Liver (tissue), 9 donors: ENCODE measurements around the gene KCNJ1. TPM values are rescaled to one million over a fixed set of nuclear protein-coding genes. Genes with fewer than 3 reads are reported as not detected.

Experiments used
- DNase-seq: peaks from one replicate; pipeline ENCODE4 v3.0.0-alpha.2; 2017; ENCODE audit warnings: low spot score
- H3K27ac ChIP-seq, 2 donors: one replicate each; pipeline ENCODE4 v1.7.0; 2013; ENCODE audit warnings: inconsistent platforms in 2 of 2, low read length in 2 of 2, control low read depth in 1 of 2, low read depth in 1 of 2, mild to moderate bottlenecking in 1 of 2
- H3K27me3 ChIP-seq, 4 donors: one replicate each; pipeline versions ENCODE4 v1.6.1 to v1.7.0; 2013; ENCODE audit warnings: low read length in 3 of 4, inconsistent platforms in 1 of 4, mild to moderate bottlenecking in 1 of 4, moderate library complexity in 1 of 4; ENCODE audit not compliant: control insufficient read depth in 4 of 4, insufficient read depth in 4 of 4
- H3K36me3 ChIP-seq, 4 donors: one replicate each; pipeline versions ENCODE4 v1.6.1 to v1.7.0; 2013; ENCODE audit warnings: low read length in 3 of 4, mild to moderate bottlenecking in 3 of 4, low read depth in 1 of 4, moderate library complexity in 1 of 4; ENCODE audit not compliant: control insufficient read depth in 4 of 4, insufficient read depth in 3 of 4
- H3K4me1 ChIP-seq, 4 donors: one replicate each; pipeline versions ENCODE4 v1.6.1 to v1.7.0; 2013; ENCODE audit warnings: low read length in 3 of 4, mild to moderate bottlenecking in 3 of 4, moderate library complexity in 1 of 4; ENCODE audit not compliant: control insufficient read depth in 4 of 4, insufficient read depth in 4 of 4
- H3K4me3 ChIP-seq, 3 donors: one replicate each; pipeline versions ENCODE4 v1.6.1 to v1.7.0; 2013; ENCODE audit warnings: low read length in 3 of 3, control low read depth in 1 of 3, low read depth in 1 of 3, mild to moderate bottlenecking in 1 of 3
- H3K9ac ChIP-seq, 2 donors: one replicate each; pipeline ENCODE4 v1.7.0; 2013; ENCODE audit warnings: low read length in 2 of 2, mild to moderate bottlenecking in 2 of 2, moderate library complexity in 2 of 2, control low read depth in 1 of 2, low read depth in 1 of 2
- H3K9me3 ChIP-seq, 4 donors: one replicate each; pipeline versions ENCODE4 v1.6.1 to v1.7.0; 2013; ENCODE audit warnings: low read length in 3 of 4; ENCODE audit not compliant: control insufficient read depth in 4 of 4
- ATF3 ChIP-seq: IDR thresholded peaks from 2 replicates; pipeline ENCODE4 v1.6.1; 2016; ENCODE audit warnings: antibody characterized with exemption
- CTCF ChIP-seq: fragments of 150-350 bp; IDR thresholded peaks from 2 replicates; pipeline ENCODE4 v1.5.1; 2017; ENCODE audit warnings: improper control_type of control experiment, low read depth, low read length; ENCODE audit not compliant: missing input control
- EGR1 ChIP-seq, 2 donors: IDR thresholded peaks; 2 replicates each; pipeline ENCODE4 v1.6.1; 2016 to 2018; ENCODE audit warnings: antibody characterized with exemption in 2 of 2, low read depth in 2 of 2
- FOXA1 ChIP-seq: IDR thresholded peaks from 2 replicates; pipeline ENCODE4 v1.6.1; 2016; ENCODE audit warnings: antibody characterized with exemption
- FOXA2 ChIP-seq: IDR thresholded peaks from 2 replicates; pipeline ENCODE4 v1.6.1; 2016; ENCODE audit warnings: antibody characterized with exemption
- HNF4G ChIP-seq: IDR thresholded peaks from 2 replicates; pipeline ENCODE4 v1.6.1; 2016; ENCODE audit warnings: antibody characterized with exemption
- NR2F2 ChIP-seq: IDR thresholded peaks from 2 replicates; pipeline ENCODE4 v1.6.1; 2016; ENCODE audit warnings: antibody characterized with exemption
- RAD21 ChIP-seq, 2 donors: IDR thresholded peaks; 2 replicates each; pipeline ENCODE4 v1.6.1; 2016; ENCODE audit warnings: antibody characterized with exemption in 2 of 2, mild to moderate bottlenecking in 2 of 2
- REST ChIP-seq: IDR thresholded peaks from 2 replicates; pipeline ENCODE4 v1.6.1; 2016; ENCODE audit warnings: antibody characterized with exemption, mild to moderate bottlenecking
- SP1 ChIP-seq: IDR thresholded peaks from 2 replicates; pipeline ENCODE4 v1.6.1; 2018; ENCODE audit warnings: antibody characterized with exemption, mild to moderate bottlenecking
- TAF1 ChIP-seq: conservative IDR thresholded peaks from 2 replicates; pipeline ENCODE4 v1.6.1; 2016; ENCODE audit warnings: antibody characterized with exemption, mild to moderate bottlenecking
- YY1 ChIP-seq: IDR thresholded peaks from 2 replicates; pipeline ENCODE4 v1.6.1; 2016; ENCODE audit warnings: antibody characterized with exemption, mild to moderate bottlenecking
- ZBTB33 ChIP-seq: IDR thresholded peaks from 2 replicates; pipeline ENCODE4 v1.6.1; 2016; ENCODE audit warnings: antibody characterized with exemption
- WGBS: extraction: QIAGEN DNeasy Blood & Tissue Kit; methylation state at CpG from one replicate; pipeline ENCODE4 v1.1.7; 2013; 5-methylcytosine and 5-hydroxymethylcytosine counted together
- polyA plus RNA-seq, 2 donors: library from polyadenylated mRNA; stranded (reverse) in 1 of 2; unstranded in 1 of 2; fragments of 200-250 nt in 1 of 2; fragments of >200 nt in 1 of 2; fragmentation: Nextera tagmentation in 1 of 2; extraction: Ambion mirVana in 1 of 2; gene quantifications; one replicate each; pipeline versions ENCODE4 v1.2.1 to v1.2.3, GENCODE V29; 2013 to 2015
- total RNA-seq, 2 donors: library from RNA; depleted of rRNA; stranded (reverse); fragments of >200 nt; gene quantifications; one replicate each; pipeline ENCODE4 v1.2.3, GENCODE V29; 2014
- donor health status: healthy.
- donor health status: healthy.
- donor health status: healthy.
- donor health status: healthy.
- donor health status: healthy.

Gene KCNJ1
- total and polyA plus RNA-seq, 4 donors, result 0.14 to 0.23 TPM; not detected in 2

- TF ChIP-seq REST (no peak), RAD21 (IDR thresholded peaks at IDR 0.05) (no peak), ZBTB33 (no peak), YY1 (no peak), FOXA1 (no peak), EGR1 (IDR thresholded peaks at IDR 0.05; ENCODE audit: low read depth in 2 of 2) (no peak)
- Histone ChIP-seq H3K9ac (no peak overlapping the region), H3K4me1 (peaks cover 2 to 27% (median 21%) of the 10 kb centered on the region in 4 donors), H3K4me3 (peak overlapping the region in 1 of 3 donors; percentile 54), H3K9me3 (no peaks in the 10 kb centered on the region), H3K27me3 (peaks cover 0 to 8% (median 3%) of the 10 kb centered on the region in 4 donors), H3K27ac (no peak overlapping the region), H3K36me3 (no peaks in the 10 kb centered on the region)
- no peak for DNase-seq
- 15% methylated on average over 25 of the region's 25 CpGs for WGBS
These were observed 37.7 kb upstream of the KCNJ1 start for GRCh38 chr11:128904656-128905344.

GRCh38 chr11:128904303-128904655, 37.2 kb upstream of the KCNJ1 start:
- TF ChIP-seq SP1, result no peak
- TF ChIP-seq ZBTB33, result no peak
- TF ChIP-seq HNF4G, result no peak
- no peak for TF ChIP-seq CTCF
- no peak for TF ChIP-seq EGR1 (IDR thresholded peaks at IDR 0.05; ENCODE audit: low read depth in 2 of 2)
- TF ChIP-seq NR2F2, result no peak
- no peak for TF ChIP-seq TAF1
- no peak for TF ChIP-seq ATF3
- no peak for TF ChIP-seq REST
- no peak for TF ChIP-seq FOXA2
- WGBS, result 69% methylated on average over 14 of the region's 14 CpGs
- H3K4me1 ChIP-seq, result peaks cover 2 to 31% (median 24%) of the 10 kb centered on the region in 4 donors
- H3K4me3 ChIP-seq, result no peak overlapping the region
- no peak overlapping the region for H3K27ac ChIP-seq
- H3K36me3 ChIP-seq, result no peaks in the 10 kb centered on the region
- DNase-seq, result no peak
- no peak overlapping the region for H3K9ac ChIP-seq
- H3K9me3 ChIP-seq, result no peaks in the 10 kb centered on the region
- H3K27me3 ChIP-seq, result peaks cover 0 to 8% (median 3%) of the 10 kb centered on the region in 4 donors
